DOHH2 (cell line): ENCODE measurements around the gene EFNA3.

Experiments
- H3F3A ChIP-seq: fragments of 200-600 bp; sonication (generic), shearing (Covaris generic); 2 replicates; pipeline ENCODE4 v1.6.0; 2016; ENCODE audit warnings: antibody characterized with exemption, mild to moderate bottlenecking; ENCODE audit not compliant: control insufficient read depth, insufficient read depth
- H3K27ac ChIP-seq: fragments of 200-600 bp; sonication (generic); 2 replicates; pipeline ENCODE4 v1.5.1; 2014; ENCODE audit warnings: low read depth, mild to moderate bottlenecking, low read length, moderate library complexity
- H3K27me3 ChIP-seq: fragments of 200-600 bp; sonication (generic); 2 replicates; pipeline ENCODE4 v1.6.1; 2014; ENCODE audit warnings: mild to moderate bottlenecking, low read length, mixed read lengths; ENCODE audit not compliant: control insufficient read depth
- H3K36me3 ChIP-seq: fragments of 200-600 bp; sonication (generic); 2 replicates; pipeline ENCODE4 v1.6.1; 2014; ENCODE audit warnings: mild to moderate bottlenecking, low read length, moderate library complexity, mixed read lengths; ENCODE audit not compliant: control insufficient read depth
- H3K4me1 ChIP-seq: fragments of 200-600 bp; sonication (generic); 2 replicates; pipeline ENCODE4 v1.6.1; 2014; ENCODE audit warnings: mild to moderate bottlenecking, low read length, mixed read lengths; ENCODE audit not compliant: control insufficient read depth
- H3K4me2 ChIP-seq: fragments of 200-600 bp; sonication (generic); 2 replicates; pipeline ENCODE4 v1.6.0; 2014; ENCODE audit warnings: mild to moderate bottlenecking, low read length, moderate library complexity
- H3K4me3 ChIP-seq: fragments of 200-600 bp; sonication (generic); 2 replicates; pipeline ENCODE4 v1.5.1; 2014; ENCODE audit warnings: mild to moderate bottlenecking, low read length, mixed read lengths
- H3K79me2 ChIP-seq: fragments of 200-600 bp; sonication (generic); 2 replicates; pipeline ENCODE4 v1.6.1; 2014; ENCODE audit warnings: mild to moderate bottlenecking, low read length, mixed read lengths; ENCODE audit not compliant: control insufficient read depth
- H3K9me2 ChIP-seq: fragments of 200-600 bp; sonication (generic); replicated peaks from 2 replicates; pipeline ENCODE4 v1.6.1; 2014; ENCODE audit warnings: mild to moderate bottlenecking, low read length, mixed read lengths; ENCODE audit not compliant: control insufficient read depth
- H3K9me3 ChIP-seq: fragments of 200-600 bp; sonication (generic); 2 replicates; pipeline ENCODE4 v1.6.1; 2014; ENCODE audit warnings: antibody characterized with exemption, low read length, mixed read lengths; ENCODE audit not compliant: control insufficient read depth, insufficient read depth
- H4K20me1 ChIP-seq: fragments of 200-600 bp; sonication (generic); 2 replicates; pipeline ENCODE4 v1.6.0; 2014; ENCODE audit warnings: low read depth, mild to moderate bottlenecking, antibody characterized with exemption, low read length, moderate library complexity; ENCODE audit not compliant: control insufficient read depth, insufficient read depth
- CTCF ChIP-seq: fragments of 200-600 bp; sonication (generic); IDR thresholded peaks from one replicate; pipeline ENCODE4 v1.5.1; 2014; ENCODE audit warnings: antibody characterized with exemption, mild to moderate bottlenecking, low read depth, low read length; ENCODE audit not compliant: poor library complexity, severe bottlenecking
- EZH2phosphoT487 ChIP-seq: fragments of 200-600 bp; sonication (generic); IDR thresholded peaks from 2 replicates; pipeline ENCODE4 v1.6.1; 2017; ENCODE audit warnings: borderline replicate concordance, mild to moderate bottlenecking, antibody characterized with exemption, low read length, moderate library complexity, mixed read lengths

Gene EFNA3

DNA sequence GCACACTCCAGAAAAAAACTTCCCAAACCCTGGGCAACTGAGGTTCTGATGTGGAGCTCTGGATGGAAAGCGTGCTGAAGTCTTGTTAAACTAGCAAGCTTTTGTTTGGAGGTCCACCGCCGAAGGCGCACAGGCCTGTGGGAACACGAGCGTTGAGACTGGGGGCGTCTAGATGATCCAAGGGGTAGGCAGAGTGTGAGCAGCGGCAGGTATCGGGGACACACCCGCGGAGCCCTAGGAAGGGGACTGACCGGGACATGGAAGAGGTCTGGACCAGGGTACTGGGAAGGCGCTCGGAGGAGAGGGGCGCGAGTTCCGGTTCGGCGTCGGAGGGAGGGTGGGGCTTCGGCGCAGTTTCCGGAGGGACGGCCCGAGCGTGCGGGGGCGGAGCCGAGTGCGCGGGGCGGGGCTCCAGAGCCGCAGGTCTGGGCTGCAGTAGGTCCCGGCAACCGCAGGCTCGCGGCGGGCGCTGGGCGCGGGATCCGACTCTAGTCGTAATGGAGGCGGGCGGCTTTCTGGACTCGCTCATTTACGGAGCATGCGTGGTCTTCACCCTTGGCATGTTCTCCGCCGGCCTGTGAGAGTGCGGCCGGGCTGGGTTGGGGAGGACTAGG lies 56.9 kb downstream of the EFNA3 start, which contains the start of gene SLC50A1:
Gene SLC50A1, plus strand, starts transcription at position 438 of the 614 bp plus-strand sequence. Its CDS starts 60 bp downstream, at position 498.
- Histone ChIP-seq H3F3A (peaks cover 16% of the 10 kb centered on the region), H3K79me2 (peaks cover 48% of the 10 kb centered on the region), H3K27me3 (no peaks in the 10 kb centered on the region), H3K4me3 (peak within 1 kb of the TSS; percentile 89), H3K4me2 (peak within 1 kb of the TSS; percentile 98), H4K20me1 (no peaks in the 10 kb centered on the region), H3K4me1 (peaks cover 37% of the 10 kb centered on the region), H3K27ac (peak within 1 kb of the TSS; percentile 78), H3K36me3 (peaks cover 34% of the 10 kb centered on the region), H3K9me3 (no peaks in the 10 kb centered on the region), H3K9me2 (no peaks in the 10 kb centered on the region)
- TF ChIP-seq CTCF (no peak), EZH2phosphoT487 (no peak)

- peak overlapping the region; percentile 78 for H3K27ac ChIP-seq
- peaks cover 34% of the 10 kb centered on the region for H3K36me3 ChIP-seq
- H3K4me1 ChIP-seq: peaks cover 41% of the 10 kb centered on the region
- H3F3A ChIP-seq: peaks cover 16% of the 10 kb centered on the region
- H3K4me3 ChIP-seq: peak overlapping the region; percentile 89
- no peaks in the 10 kb centered on the region for H3K9me3 ChIP-seq
- H3K9me2 ChIP-seq: no peaks in the 10 kb centered on the region
- TF ChIP-seq EZH2phosphoT487 (no peak), CTCF (no peak)
- peak overlapping the region; percentile 98 for H3K4me2 ChIP-seq
- no peaks in the 10 kb centered on the region for H4K20me1 ChIP-seq
- H3K27me3 ChIP-seq: no peaks in the 10 kb centered on the region
- H3K79me2 ChIP-seq: peaks cover 48% of the 10 kb centered on the region
These were observed 58.1 kb downstream of the EFNA3 start for GRCh38 chr1:155136748-155137147.
